Trophoblast cell (in vitro differentiated cells and primary cell): ENCODE results near the gene SMARCB1.

Source experiments
- DNase-seq, 2 donors: peaks; one replicate each; pipeline ENCODE4 v3.0.0-alpha.2; 2016
- H2AFZ ChIP-seq: 2 replicates; pipeline ENCODE4 v1.6.1; 2013; ENCODE audit warnings: low read length, moderate library complexity, mild to moderate bottlenecking; ENCODE audit not compliant: insufficient read depth, poor library complexity
- H2AK5ac ChIP-seq: 2 replicates; pipeline ENCODE4 v1.6.1; 2013; ENCODE audit warnings: mild to moderate bottlenecking, low read length
- H2BK120ac ChIP-seq: 2 replicates; pipeline ENCODE4 v1.6.1; 2013; ENCODE audit warnings: low read length, mild to moderate bottlenecking, moderate library complexity; ENCODE audit not compliant: insufficient read depth, poor library complexity
- H2BK12ac ChIP-seq: 2 replicates; pipeline ENCODE4 v1.6.1; 2013; ENCODE audit warnings: mild to moderate bottlenecking, low read length, moderate library complexity
- H2BK5ac ChIP-seq: 2 replicates; pipeline ENCODE4 v1.6.1; 2013; ENCODE audit warnings: low read length, low read depth, moderate library complexity, mild to moderate bottlenecking; ENCODE audit not compliant: poor library complexity
- H3K14ac ChIP-seq: 2 replicates; pipeline ENCODE4 v1.6.1; 2013; ENCODE audit warnings: mild to moderate bottlenecking, low read length
- H3K18ac ChIP-seq: 2 replicates; pipeline ENCODE4 v1.6.1; 2013; ENCODE audit warnings: mild to moderate bottlenecking, low read length
- H3K23ac ChIP-seq: 2 replicates; pipeline ENCODE4 v1.6.1; 2013; ENCODE audit warnings: low read length
- H3K27ac ChIP-seq: 2 replicates; pipeline ENCODE4 v1.5.1; 2013; ENCODE audit warnings: low read depth, mild to moderate bottlenecking, inconsistent platforms, low read length, moderate library complexity
- H3K27me3 ChIP-seq: 2 replicates; pipeline ENCODE4 v1.6.1; 2013; ENCODE audit warnings: inconsistent platforms, mild to moderate bottlenecking, low read length, moderate library complexity; ENCODE audit not compliant: insufficient read depth
- H3K36me3 ChIP-seq, 2 experiments: 1 replicate in 1 of 2; 2 replicates in 1 of 2; pipeline ENCODE4 v1.6.1; 2013; ENCODE audit warnings: low read length in 2 of 2, mild to moderate bottlenecking in 2 of 2, moderate library complexity in 1 of 2; ENCODE audit not compliant: insufficient read depth in 2 of 2, control insufficient read depth in 1 of 2
- H3K4ac ChIP-seq: 2 replicates; pipeline ENCODE4 v1.6.1; 2013; ENCODE audit warnings: low read depth, mild to moderate bottlenecking, low read length, moderate library complexity
- H3K4me1 ChIP-seq, 2 experiments: 1 replicate in 1 of 2; 2 replicates in 1 of 2; pipeline ENCODE4 v1.6.1; 2013; ENCODE audit warnings: low read length in 2 of 2, mild to moderate bottlenecking in 2 of 2, moderate library complexity in 1 of 2; ENCODE audit not compliant: insufficient read depth in 2 of 2, control insufficient read depth in 1 of 2
- H3K4me2 ChIP-seq: 2 replicates; pipeline ENCODE4 v1.6.1; 2013; ENCODE audit warnings: inconsistent platforms, mild to moderate bottlenecking, low read length, moderate library complexity
- H3K4me3 ChIP-seq: 2 replicates; pipeline ENCODE4 v1.5.1; 2013; ENCODE audit warnings: mild to moderate bottlenecking, low read depth, low read length, inconsistent platforms
- H3K79me1 ChIP-seq: one replicate; pipeline ENCODE4 v1.6.1; 2013; ENCODE audit warnings: low read length
- H3K79me2 ChIP-seq: 2 replicates; pipeline ENCODE4 v1.6.1; 2013; ENCODE audit warnings: low read length, mild to moderate bottlenecking; ENCODE audit not compliant: control insufficient read depth, insufficient read depth, poor library complexity
- H3K9ac ChIP-seq: 2 replicates; pipeline ENCODE4 v1.6.1; 2013; ENCODE audit warnings: mild to moderate bottlenecking, low read length
- H3K9me3 ChIP-seq: 2 replicates; pipeline ENCODE4 v1.6.1; 2013; ENCODE audit warnings: low read depth, mild to moderate bottlenecking, control low read depth, inconsistent platforms, low read length; ENCODE audit not compliant: insufficient read depth
- H4K12ac ChIP-seq: 2 replicates; pipeline ENCODE4 v1.6.1; 2013; ENCODE audit warnings: low read depth, mild to moderate bottlenecking, low read length, moderate library complexity
- H4K8ac ChIP-seq: 2 replicates; pipeline ENCODE4 v1.6.1; 2013; ENCODE audit warnings: low read depth, mild to moderate bottlenecking, low read length, moderate library complexity
- H4K91ac ChIP-seq: one replicate; pipeline ENCODE4 v1.6.1; 2013; ENCODE audit warnings: low read depth, mild to moderate bottlenecking, low read length, moderate library complexity
- WGBS: extraction: QIAGEN DNeasy Blood & Tissue Kit; methylation state at CpG from one replicate; pipeline ENCODE4 v1.1.7; 2013; ENCODE audit warnings: missing lambda C conversion rate; ENCODE audit not compliant: insufficient read length, insufficient coverage; ENCODE audit errors: extremely low coverage; 5-methylcytosine and 5-hydroxymethylcytosine counted together

SMARCB1 gene

GRCh38 chr22:23772649-23773473 lies 13.9 kb upstream of the SMARCB1 start, which contains the start of gene MMP11:
Gene MMP11, plus strand, starts transcription at chr22:23772849. Its CDS starts 22 bp downstream, at chr22:23772871.
- H3K23ac ChIP-seq: no peak within 1 kb of the TSS
- H2AK5ac ChIP-seq: peak within 1 kb of the TSS; percentile 55
- H3K4me3 ChIP-seq: peak within 1 kb of the TSS; percentile 66
- peak within 1 kb of the TSS; percentile 78 for H2BK12ac ChIP-seq
- H3K4ac ChIP-seq: peak within 1 kb of the TSS; percentile 51
- peak within 1 kb of the TSS; percentile 86 for H3K14ac ChIP-seq
- peak within 1 kb of the TSS; percentile 85 for H3K18ac ChIP-seq
- peaks cover 15% of the 10 kb centered on the region for H3K79me1 ChIP-seq
- H2BK120ac ChIP-seq: peak within 1 kb of the TSS; percentile 71
- peak; percentile 43 to 66 for DNase-seq
- H4K8ac ChIP-seq: peak within 1 kb of the TSS; percentile 87
- H3K36me3 ChIP-seq: no peaks in the 10 kb centered on the region
- H3K27ac ChIP-seq: no peak within 1 kb of the TSS
- H3K4me1 ChIP-seq: peaks cover 27% of the 10 kb centered on the region in 2 experiments
- no CpG with 5 or more reads among the region's 79 CpGs for WGBS
- peak within 1 kb of the TSS; percentile 42 for H2BK5ac ChIP-seq
- H2AFZ ChIP-seq: peak within 1 kb of the TSS; percentile 71
- peak within 1 kb of the TSS; percentile 89 for H4K91ac ChIP-seq
- H4K12ac ChIP-seq: peak within 1 kb of the TSS; percentile 83
- no peaks in the 10 kb centered on the region for H3K9me3 ChIP-seq
- H3K9ac ChIP-seq: peak within 1 kb of the TSS; percentile 55
- H3K27me3 ChIP-seq: peaks cover 4% of the 10 kb centered on the region
- H3K4me2 ChIP-seq: peak within 1 kb of the TSS; percentile 79
- peaks cover 4% of the 10 kb centered on the region for H3K79me2 ChIP-seq

GRCh38 chr22:23773483-23774113 lies 13.2 kb upstream of the SMARCB1 start:
- no peak overlapping the region for H3K18ac ChIP-seq
- H3K36me3 ChIP-seq: no peaks in the 10 kb centered on the region
- no peak overlapping the region for H2BK12ac ChIP-seq
- no peak overlapping the region for H4K8ac ChIP-seq
- H4K91ac ChIP-seq: no peak overlapping the region
- peak overlapping the region; percentile 79 for H3K4me2 ChIP-seq
- H3K79me2 ChIP-seq: peaks cover 2% of the 10 kb centered on the region
- no peak overlapping the region for H3K4ac ChIP-seq
- H3K27me3 ChIP-seq: peaks cover 4% of the 10 kb centered on the region
- H4K12ac ChIP-seq: no peak overlapping the region
- no peak overlapping the region for H3K27ac ChIP-seq
- no peaks in the 10 kb centered on the region for H3K9me3 ChIP-seq
- peak overlapping the region; percentile 66 for H3K4me3 ChIP-seq
- no peak overlapping the region for H2AK5ac ChIP-seq
- no peak overlapping the region for H3K23ac ChIP-seq
- H2BK5ac ChIP-seq: no peak overlapping the region
- WGBS: no CpG with 5 or more reads among the region's 7 CpGs
- H3K9ac ChIP-seq: no peak overlapping the region
- H2BK120ac ChIP-seq: no peak overlapping the region
- H3K79me1 ChIP-seq: peaks cover 12% of the 10 kb centered on the region
- peak; percentile 14 to 48 for DNase-seq
- H3K14ac ChIP-seq: no peak overlapping the region
- H2AFZ ChIP-seq: no peak overlapping the region
- peaks cover 27% of the 10 kb centered on the region in 2 experiments for H3K4me1 ChIP-seq

DNA sequence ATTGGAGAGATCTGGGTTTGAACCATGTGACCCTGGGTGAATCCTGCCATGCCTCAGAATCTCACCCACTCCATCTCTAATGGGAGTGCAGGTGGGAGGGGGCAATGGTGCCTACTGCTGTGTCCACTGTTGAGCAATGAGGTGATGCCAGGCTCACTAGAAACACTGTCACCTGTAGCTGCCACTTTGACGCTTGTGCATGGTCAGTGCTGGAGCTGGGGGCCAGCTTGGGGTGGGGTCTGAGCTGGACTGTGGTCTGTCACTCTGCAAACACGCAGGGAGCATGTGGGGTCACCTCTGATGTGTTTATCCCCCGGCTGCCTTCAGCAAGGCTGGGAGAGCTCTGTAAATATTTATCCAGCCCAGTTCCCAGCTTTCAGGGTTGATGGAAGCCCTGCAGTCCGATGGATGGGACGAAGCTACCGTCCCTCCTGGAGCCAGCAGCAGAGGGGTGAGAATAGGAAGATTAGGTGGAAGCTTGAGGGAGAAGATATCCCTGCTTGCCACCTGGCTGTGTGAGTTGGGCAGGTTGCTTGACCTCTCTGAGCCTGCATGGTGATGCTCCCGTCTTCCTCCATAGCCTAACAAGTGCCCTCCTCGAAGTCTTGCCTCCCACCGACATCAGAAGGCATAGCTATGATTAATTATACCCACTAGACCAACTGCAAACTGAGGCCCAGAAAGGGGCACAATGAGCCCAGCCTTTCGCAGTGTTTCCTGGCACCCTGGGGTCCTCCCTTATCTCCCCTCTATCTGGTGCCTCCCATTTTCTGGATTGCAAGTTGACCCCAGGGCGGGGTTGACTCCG lies 12.4 kb upstream of the SMARCB1 start:
- peak overlapping the region; percentile 28 for H2AK5ac ChIP-seq
- peak overlapping the region; percentile 0 for H3K4me2 ChIP-seq
- peaks cover 2% of the 10 kb centered on the region for H3K79me2 ChIP-seq
- no peaks in the 10 kb centered on the region for H3K36me3 ChIP-seq
- H3K9ac ChIP-seq: no peak overlapping the region
- no peak overlapping the region for H3K27ac ChIP-seq
- WGBS: no CpG with 5 or more reads among the region's 12 CpGs
- H2BK12ac ChIP-seq: peak overlapping the region; percentile 28
- H3K4me1 ChIP-seq: peaks cover 27% of the 10 kb centered on the region in 2 experiments
- H2AFZ ChIP-seq: peak overlapping the region; percentile 13
- H4K12ac ChIP-seq: no peak overlapping the region
- no peak overlapping the region for H3K4me3 ChIP-seq
- H2BK5ac ChIP-seq: no peak overlapping the region
- H3K14ac ChIP-seq: no peak overlapping the region
- no peak for DNase-seq
- no peak overlapping the region for H3K18ac ChIP-seq
- peaks cover 4% of the 10 kb centered on the region for H3K27me3 ChIP-seq
- no peak overlapping the region for H4K91ac ChIP-seq
- no peak overlapping the region for H3K23ac ChIP-seq
- H4K8ac ChIP-seq: no peak overlapping the region
- H3K9me3 ChIP-seq: no peaks in the 10 kb centered on the region
- H3K79me1 ChIP-seq: peaks cover 12% of the 10 kb centered on the region
- no peak overlapping the region for H3K4ac ChIP-seq
- H2BK120ac ChIP-seq: no peak overlapping the region

GRCh38 chr22:23774922-23775436 lies 11.8 kb upstream of the SMARCB1 start:
- Histone ChIP-seq H4K91ac (peak overlapping the region; percentile 2), H4K12ac (no peak overlapping the region), H2AK5ac (no peak overlapping the region), H2BK5ac (no peak overlapping the region), H3K18ac (peak overlapping the region; percentile 12), H3K27ac (no peak overlapping the region), H3K4me1 (peaks cover 27% of the 10 kb centered on the region in 2 experiments), H3K9me3 (no peaks in the 10 kb centered on the region), H3K4me2 (peak overlapping the region; percentile 0), H2AFZ (no peak overlapping the region), H3K36me3 (no peaks in the 10 kb centered on the region), H3K14ac (peak overlapping the region; percentile 8), H3K4me3 (no peak overlapping the region), H3K9ac (no peak overlapping the region), H3K79me2 (peaks cover 2% of the 10 kb centered on the region), H2BK120ac (no peak overlapping the region), H2BK12ac (no peak overlapping the region), H3K79me1 (peaks cover 12% of the 10 kb centered on the region), H3K4ac (no peak overlapping the region), H3K27me3 (peaks cover 4% of the 10 kb centered on the region), H4K8ac (no peak overlapping the region), H3K23ac (no peak overlapping the region)
- DNase-seq: no peak
- WGBS: no CpG with 5 or more reads among the region's 2 CpGs
